Parathyroid adenoma (tissue), 2 donors: ENCODE measurements around the gene ELK3.

ENCODE experiments used
- H2AFZ ChIP-seq: fragments of 300-600 bp; sonication (generic); one replicate; pipeline ENCODE4 v1.7.0; 2017; ENCODE audit warnings: antibody characterized with exemption, mild to moderate bottlenecking
- H3K27ac ChIP-seq: fragments of 300-600 bp; sonication (generic); one replicate; pipeline ENCODE4 v1.7.0; 2017
- H3K27me3 ChIP-seq: fragments of 300-600 bp; sonication (generic); one replicate; pipeline ENCODE4 v1.7.0; 2017; ENCODE audit warnings: low read length; ENCODE audit not compliant: control insufficient read depth, insufficient read depth
- H3K36me3 ChIP-seq: fragments of 300-600 bp; sonication (generic); one replicate; pipeline ENCODE4 v1.7.0; 2017; ENCODE audit warnings: low read length; ENCODE audit not compliant: control insufficient read depth, insufficient read depth
- H3K4me1 ChIP-seq: fragments of 300-600 bp; sonication (generic); one replicate; pipeline ENCODE4 v1.7.0; 2017; ENCODE audit warnings: control low read depth
- H3K4me2 ChIP-seq: fragments of 300-600 bp; sonication (generic); one replicate; pipeline ENCODE4 v1.7.0; 2017; ENCODE audit warnings: low read length
- H3K4me3 ChIP-seq: fragments of 300-600 bp; sonication (generic); one replicate; pipeline ENCODE4 v1.7.0; 2017; ENCODE audit warnings: low read depth, low read length
- H3K79me2 ChIP-seq: fragments of 300-600 bp; sonication (generic); one replicate; pipeline ENCODE4 v1.7.0; 2017; ENCODE audit warnings: control low read depth
- H3K9ac ChIP-seq: fragments of 300-600 bp; sonication (generic); one replicate; pipeline ENCODE4 v1.7.0; 2017; ENCODE audit warnings: mild to moderate bottlenecking
- H3K9me3 ChIP-seq: fragments of 300-600 bp; sonication (generic); one replicate; pipeline ENCODE4 v1.7.0; 2017; ENCODE audit warnings: low read length; ENCODE audit not compliant: control insufficient read depth
- TF ChIP-seq, protein P1 (sequence below): fragments of 300-600 bp; sonication (generic); IDR thresholded peaks from one replicate; pipeline ENCODE4 v1.7.0; 2017; ENCODE audit warnings: antibody characterized with exemption, mild to moderate bottlenecking
- donor health status: primary hyperparathyroidism.

ELK3 gene

DNA sequence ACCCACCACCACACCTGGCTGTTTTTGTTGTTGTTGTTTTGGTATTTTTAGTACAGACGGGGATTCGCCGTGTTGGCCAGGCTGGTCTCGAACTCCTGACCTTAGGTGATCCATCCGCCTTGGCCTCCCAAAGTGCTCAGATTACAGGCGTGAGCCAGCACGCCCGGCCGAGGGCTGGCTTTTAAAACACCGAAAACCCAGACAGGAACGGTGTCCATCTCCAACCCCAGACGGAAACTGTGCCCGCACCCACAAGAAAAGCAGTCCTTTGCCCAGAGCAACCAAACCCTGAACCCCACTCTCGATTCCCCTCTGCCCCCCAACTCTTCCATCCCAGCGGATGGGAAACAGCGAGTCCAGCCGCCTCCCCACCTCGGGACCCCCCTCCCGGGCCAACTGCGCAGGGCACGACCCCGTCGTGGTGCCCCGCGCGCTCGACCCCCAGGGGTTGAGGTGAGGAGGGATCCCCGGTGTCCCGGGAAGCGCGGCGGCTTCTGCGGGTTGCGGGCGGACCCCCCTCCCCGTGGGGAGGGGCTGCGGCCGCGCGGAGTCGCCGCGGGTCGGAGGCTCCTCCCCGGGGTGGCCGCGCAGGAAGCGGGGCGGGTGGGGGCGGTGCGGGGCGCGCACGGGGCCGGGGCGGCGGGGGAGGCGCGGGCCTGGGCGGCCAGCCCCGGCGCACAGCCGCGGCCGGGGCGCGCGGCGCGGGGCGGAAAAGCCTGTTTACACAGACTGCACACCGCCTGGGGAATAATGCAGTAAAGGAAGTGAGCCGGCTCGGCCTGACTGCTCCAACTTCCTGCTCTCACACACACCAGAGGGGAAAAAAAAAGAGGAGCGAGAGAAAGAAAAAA lies at the start of gene ELK3:
TSS of gene ELK3 (plus strand) at position 651 of the 851 bp plus-strand sequence.
- Histone ChIP-seq H2AFZ (peak within 1 kb of the TSS; percentile 100), H3K4me2 (peak within 1 kb of the TSS; percentile 85), H3K4me1 (no peaks in the 10 kb centered on the region), H3K27ac (peak within 1 kb of the TSS; percentile 71), H3K9me3 (no peaks in the 10 kb centered on the region), H3K4me3 (peak within 1 kb of the TSS; percentile 79), H3K79me2 (no peaks in the 10 kb centered on the region), H3K36me3 (no peaks in the 10 kb centered on the region), H3K27me3 (no peaks in the 10 kb centered on the region), H3K9ac (no peak within 1 kb of the TSS)
- TF ChIP-seq, protein P1, sequence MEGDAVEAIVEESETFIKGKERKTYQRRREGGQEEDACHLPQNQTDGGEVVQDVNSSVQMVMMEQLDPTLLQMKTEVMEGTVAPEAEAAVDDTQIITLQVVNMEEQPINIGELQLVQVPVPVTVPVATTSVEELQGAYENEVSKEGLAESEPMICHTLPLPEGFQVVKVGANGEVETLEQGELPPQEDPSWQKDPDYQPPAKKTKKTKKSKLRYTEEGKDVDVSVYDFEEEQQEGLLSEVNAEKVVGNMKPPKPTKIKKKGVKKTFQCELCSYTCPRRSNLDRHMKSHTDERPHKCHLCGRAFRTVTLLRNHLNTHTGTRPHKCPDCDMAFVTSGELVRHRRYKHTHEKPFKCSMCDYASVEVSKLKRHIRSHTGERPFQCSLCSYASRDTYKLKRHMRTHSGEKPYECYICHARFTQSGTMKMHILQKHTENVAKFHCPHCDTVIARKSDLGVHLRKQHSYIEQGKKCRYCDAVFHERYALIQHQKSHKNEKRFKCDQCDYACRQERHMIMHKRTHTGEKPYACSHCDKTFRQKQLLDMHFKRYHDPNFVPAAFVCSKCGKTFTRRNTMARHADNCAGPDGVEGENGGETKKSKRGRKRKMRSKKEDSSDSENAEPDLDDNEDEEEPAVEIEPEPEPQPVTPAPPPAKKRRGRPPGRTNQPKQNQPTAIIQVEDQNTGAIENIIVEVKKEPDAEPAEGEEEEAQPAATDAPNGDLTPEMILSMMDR = no peak

DNA sequence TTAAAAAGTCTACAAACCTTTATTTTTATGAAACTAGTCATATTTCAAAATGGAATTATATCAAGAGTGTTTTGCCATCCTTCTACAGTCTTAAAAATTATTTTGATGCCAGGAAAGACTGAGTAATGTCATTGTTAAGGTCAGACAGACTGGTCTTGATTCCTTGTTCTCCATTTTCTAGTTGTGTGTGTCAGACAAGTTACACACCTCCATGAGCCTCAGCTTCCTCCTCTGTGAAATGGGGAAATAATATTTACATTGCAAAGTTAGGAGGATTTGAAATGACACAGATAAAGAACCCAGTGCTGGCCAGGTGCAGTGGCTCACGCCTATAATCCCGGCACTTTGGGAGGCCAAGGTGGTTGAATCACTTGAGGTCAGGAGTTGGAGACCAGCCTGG lies 47.4 kb upstream of the ELK3 start:
- Histone ChIP-seq H2AFZ (no peak overlapping the region), H3K4me2 (no peak overlapping the region), H3K27me3 (no peaks in the 10 kb centered on the region), H3K9me3 (no peaks in the 10 kb centered on the region), H3K36me3 (no peaks in the 10 kb centered on the region), H3K4me3 (no peak overlapping the region), H3K27ac (no peak overlapping the region), H3K79me2 (no peaks in the 10 kb centered on the region), H3K9ac (no peak overlapping the region), H3K4me1 (no peaks in the 10 kb centered on the region)
- TF ChIP-seq, protein P1 = no peak

DNA sequence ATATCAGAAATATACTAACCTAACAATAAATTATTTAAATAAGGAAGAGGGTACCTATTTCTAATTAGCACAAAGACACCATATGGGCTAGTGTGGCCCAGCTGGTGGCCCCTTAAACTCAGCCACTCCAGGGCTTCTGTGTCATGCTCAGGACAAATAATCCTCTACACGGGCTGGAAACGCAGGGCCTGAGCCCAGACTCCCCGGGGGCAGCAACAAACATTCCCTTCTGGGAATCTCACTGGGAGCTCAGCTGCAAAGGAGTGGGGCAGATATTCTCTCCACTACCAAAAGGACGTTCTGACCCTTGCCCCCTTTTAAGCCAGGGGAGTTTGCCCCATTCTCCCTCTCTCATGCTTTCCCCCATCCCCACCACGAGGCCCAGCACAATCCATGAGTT lies 43.7 kb upstream of the ELK3 start:
- H3K27ac ChIP-seq = no peak overlapping the region
- H3K9ac ChIP-seq = no peak overlapping the region
- no peak overlapping the region for H2AFZ ChIP-seq
- TF ChIP-seq, protein P1 = no peak
- H3K9me3 ChIP-seq = no peaks in the 10 kb centered on the region
- H3K4me2 ChIP-seq = no peak overlapping the region
- no peaks in the 10 kb centered on the region for H3K27me3 ChIP-seq
- H3K36me3 ChIP-seq = no peaks in the 10 kb centered on the region
- no peak overlapping the region for H3K4me3 ChIP-seq
- H3K4me1 ChIP-seq = no peaks in the 10 kb centered on the region
- no peaks in the 10 kb centered on the region for H3K79me2 ChIP-seq

DNA sequence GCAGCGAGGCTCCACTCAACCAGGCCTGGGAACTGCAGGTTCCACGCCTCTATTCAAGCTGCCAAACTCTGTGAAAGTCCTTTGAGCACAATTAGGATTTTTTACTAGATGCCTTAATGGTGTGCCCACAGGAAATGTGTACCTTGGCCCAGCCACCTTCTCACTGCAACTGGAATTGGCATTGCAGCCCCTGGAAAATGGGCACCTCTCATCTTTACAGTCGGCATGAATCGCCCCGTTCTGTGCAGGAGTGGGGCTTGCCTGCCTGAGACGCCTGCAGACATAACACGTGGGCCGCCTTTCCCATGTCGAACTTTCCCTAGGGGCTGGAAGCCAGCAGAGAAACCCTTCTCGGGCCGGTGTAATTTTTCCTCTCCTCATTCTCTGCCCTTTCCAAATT lies 42.0 kb upstream of the ELK3 start:
- Histone ChIP-seq H3K4me3 (no peak overlapping the region), H3K9ac (no peak overlapping the region), H3K79me2 (no peaks in the 10 kb centered on the region), H3K27ac (no peak overlapping the region), H2AFZ (no peak overlapping the region), H3K4me1 (no peaks in the 10 kb centered on the region), H3K9me3 (no peaks in the 10 kb centered on the region), H3K4me2 (no peak overlapping the region), H3K27me3 (no peaks in the 10 kb centered on the region), H3K36me3 (no peaks in the 10 kb centered on the region)
- TF ChIP-seq, protein P1 = no peak
